CD4-positive, alpha-beta T cell treated with Interleukin-1 beta for 1 hour (primary cell): Measurements from ENCODE around the gene NKAPL.

Experiments used
- DNase-seq, 2 donors: peaks; one replicate each; pipeline ENCODE4 v3.0.0-alpha.2; 2020 to 2022

Gene NKAPL

DNA sequence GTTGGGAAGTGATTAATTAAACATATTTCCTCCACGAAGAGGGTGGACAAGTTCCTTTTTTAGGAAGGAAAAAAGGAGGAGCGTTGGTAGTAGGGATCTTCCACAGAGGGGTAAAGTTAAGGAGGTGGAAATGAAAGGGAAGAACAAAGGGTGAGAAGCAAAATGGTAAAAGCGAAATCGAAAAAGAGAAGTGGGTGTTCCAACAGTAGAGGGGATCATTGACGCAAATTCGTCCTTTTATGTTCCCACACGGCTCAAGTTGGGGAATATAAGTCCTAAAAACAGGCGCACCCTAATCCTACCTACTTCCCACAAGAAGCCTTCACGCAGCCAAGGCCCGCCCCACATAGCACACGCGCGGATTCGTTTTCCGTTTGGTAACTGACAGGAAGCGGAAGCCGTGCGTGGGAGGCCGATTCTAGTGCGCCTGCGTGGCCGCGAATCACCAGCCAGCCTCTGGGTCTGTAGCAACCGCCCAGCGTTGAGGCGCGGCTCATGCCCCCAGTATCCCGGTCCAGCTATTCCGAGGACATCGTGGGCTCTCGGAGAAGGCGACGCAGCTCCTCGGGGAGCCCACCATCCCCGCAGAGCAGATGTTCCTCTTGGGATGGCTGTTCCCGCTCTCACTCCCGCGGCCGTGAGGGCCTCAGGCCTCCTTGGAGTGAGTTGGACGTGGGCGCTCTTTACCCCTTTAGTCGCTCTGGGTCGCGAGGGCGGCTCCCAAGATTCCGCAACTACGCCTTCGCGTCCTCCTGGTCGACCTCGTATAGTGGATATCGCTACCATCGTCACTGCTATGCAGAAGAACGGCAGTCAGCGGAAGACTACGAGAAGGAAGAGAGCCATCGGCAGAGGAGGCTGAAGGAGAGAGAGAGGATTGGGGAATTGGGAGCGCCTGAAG, at the start of gene NKAPL:
NKAPL (plus strand) TSS at position 421 of the 901 bp plus-strand sequence; CDS start at position 496, 75 bp downstream.
- DNase-seq: peak; percentile 51 to 81

DNA sequence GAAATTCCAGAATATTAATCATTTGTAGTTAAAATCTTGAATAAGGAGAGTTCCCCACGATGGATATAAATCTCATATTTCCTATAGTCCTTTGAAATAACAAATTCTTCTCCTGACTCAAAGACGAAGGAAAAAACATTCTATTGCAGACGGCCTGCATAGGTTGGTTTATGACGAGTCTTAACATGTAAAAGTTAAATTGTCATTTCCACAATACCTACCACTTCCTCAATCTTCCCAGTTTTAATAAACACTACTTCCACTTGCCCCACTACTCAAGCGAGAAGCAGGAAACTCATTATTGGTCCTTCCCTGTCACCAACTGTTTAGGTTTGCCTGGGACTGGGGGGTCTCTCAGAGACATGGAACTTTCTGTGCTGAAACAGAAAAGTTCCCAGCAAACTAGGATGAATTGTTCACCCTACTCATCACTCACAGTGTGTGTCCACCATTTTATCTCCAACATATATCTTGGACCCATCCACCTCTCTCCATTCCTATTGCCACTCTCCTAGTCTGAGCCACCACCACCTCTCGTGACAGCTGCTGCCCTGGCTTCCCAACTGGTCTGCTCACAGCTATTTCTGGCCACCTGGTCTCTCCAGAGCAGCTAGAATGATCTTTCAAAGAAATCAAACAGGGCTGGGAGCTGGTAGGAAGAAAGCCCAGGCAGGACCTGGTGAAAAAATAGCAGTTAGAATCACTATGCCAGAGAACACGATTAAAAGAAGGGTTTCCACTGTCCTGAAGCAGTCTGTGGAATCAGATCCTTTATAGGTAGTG, 49.2 kb upstream of the NKAPL start:
- DNase-seq: no peak

DNA sequence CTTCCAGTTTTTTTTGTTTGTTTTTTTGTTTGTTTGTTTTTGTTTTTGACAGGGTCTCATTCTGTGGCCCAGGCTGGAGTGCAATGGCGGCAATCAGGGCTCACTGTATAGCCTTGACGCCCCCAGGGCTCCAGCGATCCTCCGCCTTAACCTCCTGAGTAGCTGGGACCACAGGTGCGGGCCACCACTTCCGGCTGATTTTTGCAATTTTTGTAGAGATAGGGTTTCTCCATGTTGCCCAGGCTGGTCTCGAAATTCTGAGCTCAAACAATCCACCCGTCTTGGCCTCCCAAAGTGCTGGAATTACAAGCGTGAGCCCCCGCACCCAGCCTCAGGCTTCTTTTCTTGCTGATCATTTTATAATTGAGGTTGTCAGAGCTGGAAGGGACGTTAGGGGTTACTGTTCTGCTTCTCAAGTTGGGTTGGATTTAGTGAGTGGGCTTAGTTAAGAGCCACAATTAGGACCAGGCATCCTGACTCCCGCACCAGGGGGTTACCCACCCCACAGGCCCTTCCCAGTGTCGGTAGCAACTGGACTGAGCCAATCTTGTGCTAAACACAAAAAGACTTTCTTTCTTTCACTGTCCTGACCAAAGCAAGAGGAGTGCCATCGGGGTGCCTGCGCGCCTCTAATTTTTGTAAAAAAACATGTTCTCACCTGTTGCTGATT, 47.1 kb upstream of the NKAPL start:
- no peak for DNase-seq

DNA sequence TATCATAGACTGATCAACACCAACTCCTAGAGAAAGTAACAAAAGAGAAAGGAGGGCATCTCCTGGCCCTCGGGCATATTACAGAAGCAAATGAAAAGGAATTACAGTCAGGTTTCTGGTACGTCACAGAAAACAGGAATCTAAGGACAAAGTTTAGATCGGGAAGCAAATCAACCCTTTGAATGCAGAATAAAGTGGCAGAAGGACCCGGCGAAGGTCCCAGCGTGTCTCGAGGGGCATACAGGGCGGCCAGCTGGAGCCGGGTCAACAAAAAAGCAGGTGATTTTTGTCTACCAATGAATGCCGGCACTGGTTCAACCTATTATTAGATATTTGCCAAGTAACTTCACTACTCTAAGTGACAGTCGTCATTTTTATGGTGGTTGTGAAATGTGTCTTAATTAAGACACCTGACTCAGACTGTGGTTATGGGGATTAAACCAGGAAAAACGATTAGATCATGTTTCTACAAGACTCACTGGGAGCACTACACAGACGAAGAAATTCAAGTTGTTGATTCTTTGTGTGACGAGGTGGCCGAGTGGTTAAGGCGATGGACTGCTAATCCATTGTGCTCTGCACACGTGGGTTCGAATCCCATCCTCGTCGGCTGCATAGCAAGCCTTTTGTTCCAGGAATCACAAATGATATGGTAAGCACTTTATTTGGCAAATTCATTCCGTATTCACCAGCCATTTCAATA, 46.4 kb upstream of the NKAPL start:
- no peak for DNase-seq

DNA sequence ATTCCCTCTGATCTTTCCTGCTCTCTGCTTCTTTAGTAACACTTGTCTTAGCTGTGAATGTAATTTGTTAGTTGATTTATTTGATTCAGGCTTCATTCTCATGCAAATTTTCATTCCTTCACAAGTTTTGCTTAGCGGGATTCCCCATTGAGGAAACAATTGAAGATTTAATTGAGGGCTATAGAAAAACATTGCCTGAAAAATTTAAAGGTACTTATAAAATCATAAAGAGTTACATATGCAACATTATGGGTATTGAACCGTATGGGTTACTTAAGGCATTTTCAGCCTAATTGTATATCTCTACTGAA, 45.9 kb upstream of the NKAPL start:
- DNase-seq: no peak

DNA sequence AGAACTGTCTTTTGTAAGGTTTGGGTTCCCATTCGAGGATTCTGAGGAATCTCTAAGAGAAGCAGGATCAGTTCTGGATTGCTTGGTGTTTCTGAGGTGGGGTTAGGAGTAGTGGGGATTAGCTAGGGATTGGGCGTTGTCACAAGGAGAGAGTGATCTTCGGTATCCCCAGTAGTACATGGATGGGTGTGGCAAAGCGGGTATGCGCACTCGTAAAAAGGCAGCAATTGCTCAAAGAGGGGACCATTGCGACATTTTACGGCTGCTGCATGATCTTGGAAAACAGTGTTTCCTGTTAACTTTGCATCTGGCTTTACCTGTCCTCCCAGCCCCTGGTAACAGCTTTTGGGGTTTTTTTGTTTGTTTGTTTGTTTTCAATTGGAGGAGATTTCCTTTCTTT, 43.7 kb upstream of the NKAPL start:
- no peak for DNase-seq

DNA sequence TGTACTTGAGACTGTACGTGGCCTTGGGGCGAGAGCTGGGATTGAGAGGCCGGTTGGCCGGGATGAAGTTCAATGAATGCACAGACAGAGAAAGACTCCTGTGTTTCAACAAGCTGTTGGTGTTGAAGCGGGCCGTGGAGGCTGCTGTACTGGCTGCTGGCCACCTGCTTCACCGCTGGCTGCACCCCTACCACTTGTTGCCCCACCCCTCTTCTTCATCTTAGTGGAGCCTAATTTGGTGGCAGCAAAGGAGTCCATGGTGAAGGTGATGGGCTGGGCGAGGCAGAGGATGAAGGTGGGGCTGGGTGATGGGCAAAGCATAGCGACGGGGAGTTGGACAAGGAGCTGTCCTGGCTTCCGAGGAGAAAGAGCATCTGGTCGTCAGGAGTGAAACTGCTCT, 41.2 kb upstream of the NKAPL start:
- DNase-seq: no peak

DNA sequence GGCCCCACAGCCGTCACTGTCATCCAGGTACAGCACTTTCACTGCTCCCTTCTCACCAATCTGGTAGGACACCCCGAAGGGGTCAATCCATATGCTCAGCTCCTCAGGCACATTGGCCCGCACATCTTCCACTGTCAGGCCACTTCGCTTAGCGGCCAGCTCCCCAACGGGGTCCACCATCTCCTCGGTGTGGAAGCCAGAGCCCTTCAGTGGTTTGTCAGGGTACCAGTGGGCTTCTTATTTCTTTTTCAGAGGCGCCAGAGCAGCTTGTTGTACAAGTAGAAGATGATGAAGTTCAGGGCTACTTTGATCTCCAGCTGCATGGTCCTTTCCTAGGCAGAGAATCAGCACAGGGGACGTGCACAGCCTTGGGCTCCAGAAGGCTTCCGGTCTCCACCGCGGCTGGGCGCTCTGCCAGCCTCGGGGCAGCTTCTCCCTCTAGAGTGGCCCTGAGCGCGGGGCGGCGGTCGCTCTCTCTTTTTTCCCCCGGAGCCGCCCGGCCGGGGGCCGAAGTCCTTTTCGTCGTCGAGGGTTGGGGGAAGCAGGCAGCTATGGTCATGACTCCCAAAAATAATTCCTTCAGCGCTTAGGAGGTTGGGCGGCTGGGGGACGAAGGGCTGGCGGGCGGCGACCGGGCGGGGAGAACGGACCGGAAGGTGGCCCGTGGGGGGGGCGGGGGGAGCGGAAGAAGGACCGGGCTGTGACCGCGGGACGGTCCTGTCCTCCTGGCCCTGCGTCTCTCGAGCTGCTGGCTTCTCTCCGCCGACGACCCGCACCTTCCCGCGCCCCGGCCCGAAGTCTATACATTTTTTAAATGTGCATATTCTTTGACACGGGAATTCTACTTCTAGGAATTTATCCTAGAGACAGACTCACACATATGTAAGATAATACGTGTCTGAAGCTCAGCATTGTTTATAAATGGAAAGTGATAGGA, 40.5 kb upstream of the NKAPL start:
- peak in 1 of 2 donors; percentile 27 for DNase-seq

DNA sequence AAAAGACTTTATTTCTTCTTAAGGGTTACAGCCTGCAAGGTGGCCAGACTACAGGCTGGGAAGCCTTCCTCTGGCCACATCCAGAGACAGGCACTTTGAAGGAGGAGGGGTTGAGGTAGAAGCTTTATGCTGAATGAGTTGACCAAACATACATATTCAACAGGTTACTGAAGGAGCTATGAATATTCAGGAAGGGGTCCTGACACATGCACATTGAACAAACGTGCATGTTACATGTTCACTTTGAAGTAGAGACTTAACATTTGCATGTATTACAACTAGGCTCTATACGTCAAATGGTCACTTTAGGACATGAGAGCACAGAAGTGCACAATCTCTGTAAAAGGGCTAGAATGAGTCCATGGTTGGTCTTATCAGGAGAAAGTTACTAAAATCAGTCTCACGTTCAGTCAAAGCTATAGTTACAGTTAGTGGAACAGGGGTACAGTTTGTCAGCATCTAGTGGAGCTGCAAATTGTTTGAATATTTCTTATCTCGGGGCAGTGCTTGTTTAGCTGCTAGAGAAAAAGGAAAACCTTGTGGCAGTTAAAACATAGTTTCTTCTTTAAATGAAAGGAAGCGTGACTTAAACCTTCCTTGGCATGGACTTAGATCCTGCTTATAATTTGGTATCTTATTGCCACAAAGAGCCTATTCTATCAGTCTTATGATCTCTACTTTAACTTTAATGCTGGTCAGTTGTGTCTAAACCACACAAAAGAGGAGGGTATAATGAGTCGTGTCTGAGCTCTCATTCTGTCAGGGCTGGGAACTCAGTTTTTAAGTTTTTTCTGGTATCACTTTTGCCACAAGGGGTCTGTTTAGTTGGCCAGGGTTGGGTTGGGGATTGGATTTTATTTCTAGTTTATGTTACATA, 38.6 kb upstream of the NKAPL start:
- DNase-seq: no peak

DNA sequence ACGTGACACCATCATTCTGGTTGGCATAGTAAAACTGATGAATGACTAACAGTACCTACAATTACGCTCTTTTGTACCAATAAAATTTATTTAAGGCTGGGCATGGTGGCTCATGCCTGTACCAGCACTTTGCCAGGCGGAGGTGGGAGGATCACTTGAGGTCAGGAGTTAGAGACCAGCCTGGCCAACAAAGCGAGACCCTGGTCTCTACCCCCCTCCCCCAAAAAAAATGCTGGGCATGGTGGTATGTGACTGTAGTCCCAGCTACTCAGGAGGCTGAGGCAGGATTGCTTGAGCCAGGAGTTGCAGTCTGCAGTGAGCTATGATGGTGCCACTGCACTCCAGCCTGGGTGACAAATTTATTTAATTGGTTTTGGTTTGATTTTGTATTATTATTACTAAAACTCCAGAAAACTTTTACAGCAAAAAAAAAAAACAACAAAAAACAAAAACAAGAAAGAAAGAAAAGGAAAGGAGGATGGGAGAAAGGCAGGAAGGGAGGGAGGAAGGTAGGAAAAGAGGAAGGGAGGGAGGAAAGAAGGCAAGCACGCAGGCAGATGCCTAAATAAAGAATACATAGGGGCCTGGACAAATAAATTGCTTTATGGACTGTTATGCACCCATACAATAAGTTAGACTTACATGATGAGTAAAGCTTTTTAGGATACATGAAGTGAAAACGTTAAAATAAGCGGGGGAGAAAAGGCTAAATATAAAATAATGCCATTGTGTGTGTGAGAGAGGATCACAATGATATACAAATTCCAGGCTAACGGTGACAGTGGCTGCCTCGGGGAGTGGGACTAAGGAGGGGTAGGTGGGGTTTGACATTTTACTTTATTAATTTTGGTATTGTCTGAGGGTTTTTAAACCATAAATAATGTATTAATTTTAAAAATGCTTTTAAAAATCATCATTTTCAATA, 34.7 kb upstream of the NKAPL start:
- DNase-seq: no peak

DNA sequence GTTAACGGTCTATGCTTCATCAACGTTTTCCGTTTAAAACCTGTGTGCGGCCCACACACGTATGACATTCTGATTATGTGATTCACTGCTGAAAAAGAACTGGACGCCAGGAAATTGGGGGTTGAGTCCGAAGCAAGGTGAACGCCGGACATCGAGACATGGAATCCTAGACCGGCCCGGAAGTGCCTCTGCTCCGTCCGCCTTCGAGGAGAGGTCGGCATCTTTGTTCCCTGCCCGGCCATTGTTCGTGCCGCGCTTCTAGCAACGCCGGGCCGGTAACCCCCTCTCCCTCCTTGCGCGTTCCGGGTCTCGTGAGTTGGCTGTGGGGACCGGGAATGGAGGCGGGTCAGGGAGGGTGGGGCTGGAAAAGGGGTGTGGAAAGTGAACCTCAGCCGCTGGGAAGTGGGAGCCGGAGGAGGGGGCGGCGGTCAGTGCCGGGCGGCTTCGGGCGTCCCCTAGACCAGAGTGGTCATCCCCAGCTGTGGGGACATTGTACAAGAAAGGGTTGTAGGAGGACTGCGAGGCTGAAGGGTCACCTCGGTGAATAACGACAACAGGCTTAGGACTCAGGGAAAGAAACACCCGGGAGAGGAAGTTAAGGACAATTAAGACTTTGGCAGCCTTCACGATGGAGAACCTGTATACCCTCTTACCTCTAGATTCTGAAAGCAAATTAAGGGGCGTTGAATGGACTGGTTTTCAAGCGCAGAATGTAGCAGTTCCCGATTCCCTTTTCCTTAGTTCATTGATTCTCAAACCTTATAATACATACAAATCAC, 33.9 kb upstream of the NKAPL start, which contains the start of gene ZSCAN9:
ZSCAN9 (plus strand) TSS at position 220 of the 779 bp plus-strand sequence. CDS start 1,810 bp downstream, outside the sequence.
- DNase-seq: peak; percentile 57 to 73

DNA sequence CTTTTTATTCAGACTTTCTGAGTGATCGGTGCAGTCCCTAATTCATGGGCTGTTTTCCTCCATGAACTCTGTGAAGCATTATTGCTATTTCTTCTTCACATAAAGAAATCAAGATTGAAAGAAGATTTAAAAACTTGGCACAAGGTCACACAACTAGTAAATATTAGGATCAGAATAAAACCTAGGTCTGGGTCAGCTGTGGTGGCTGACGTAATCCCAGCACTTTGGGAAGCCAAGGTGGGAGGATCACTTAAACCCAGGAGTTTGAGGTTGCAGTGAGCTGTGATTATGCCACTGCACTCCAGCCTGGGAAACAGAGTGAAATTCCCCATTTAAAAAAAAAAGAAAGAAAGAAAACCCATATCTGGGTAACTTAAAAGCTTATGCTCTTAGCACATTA, 32.6 kb upstream of the NKAPL start:
- DNase-seq: no peak

DNA sequence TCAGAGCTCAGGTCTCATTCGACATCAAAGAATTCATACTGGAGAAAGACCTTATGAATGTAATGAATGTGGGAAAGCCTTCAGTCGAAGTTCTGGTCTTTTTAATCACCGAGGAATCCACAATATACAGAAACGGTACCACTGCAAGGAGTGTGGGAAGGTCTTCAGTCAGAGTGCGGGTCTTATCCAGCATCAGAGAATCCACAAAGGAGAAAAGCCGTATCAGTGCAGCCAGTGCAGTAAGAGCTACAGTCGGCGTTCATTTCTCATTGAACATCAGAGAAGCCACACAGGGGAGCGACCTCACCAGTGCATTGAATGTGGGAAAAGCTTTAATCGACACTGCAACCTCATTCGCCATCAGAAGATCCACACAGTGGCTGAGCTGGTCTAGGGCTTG, 26.3 kb upstream of the NKAPL start:
- no peak for DNase-seq

DNA sequence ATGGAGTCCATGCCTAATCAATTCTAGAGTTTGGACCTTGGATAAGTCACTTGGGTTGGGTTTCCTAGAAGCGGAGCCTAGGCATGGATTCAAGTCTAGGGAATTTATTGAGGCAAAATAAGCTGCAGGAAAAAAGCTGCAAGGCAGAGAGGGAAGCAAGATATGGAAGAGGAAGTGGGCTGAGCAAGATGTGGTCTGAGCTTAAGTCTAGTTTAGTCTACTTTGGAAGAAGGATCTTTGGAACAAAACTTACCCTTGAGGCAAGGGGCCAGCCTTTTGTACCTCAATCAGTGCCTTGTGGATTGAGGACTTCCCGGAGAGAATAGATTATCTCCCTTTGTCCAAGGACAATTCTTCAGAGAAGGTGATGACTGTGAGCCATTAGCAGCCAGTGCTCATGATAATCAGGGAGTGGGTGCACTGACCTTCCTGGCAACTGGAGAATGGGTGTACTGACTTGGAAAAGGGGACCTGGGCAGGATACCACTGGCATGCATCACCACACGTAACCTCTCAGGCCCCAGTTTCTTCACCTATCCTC, 23.1 kb upstream of the NKAPL start:
- no peak for DNase-seq

DNA sequence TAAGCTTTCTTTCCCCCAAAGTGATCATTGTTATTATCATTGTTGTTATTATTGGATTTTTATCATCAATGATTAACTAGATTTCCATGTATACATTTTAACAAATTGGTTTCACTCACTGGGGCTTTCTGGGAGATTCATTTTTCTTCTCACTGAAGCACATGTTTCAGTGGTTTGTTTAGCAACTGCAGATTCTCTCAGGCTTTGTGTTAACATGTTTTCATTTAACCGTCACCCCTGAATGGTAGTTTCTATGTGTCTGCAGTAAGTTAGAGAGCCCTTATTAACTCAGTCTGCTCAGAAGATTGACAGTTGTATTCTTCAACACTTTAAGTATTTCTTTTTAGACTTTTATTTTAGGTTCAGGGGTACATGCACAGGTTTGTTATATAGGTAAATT, 19.5 kb upstream of the NKAPL start:
- DNase-seq: no peak

DNA sequence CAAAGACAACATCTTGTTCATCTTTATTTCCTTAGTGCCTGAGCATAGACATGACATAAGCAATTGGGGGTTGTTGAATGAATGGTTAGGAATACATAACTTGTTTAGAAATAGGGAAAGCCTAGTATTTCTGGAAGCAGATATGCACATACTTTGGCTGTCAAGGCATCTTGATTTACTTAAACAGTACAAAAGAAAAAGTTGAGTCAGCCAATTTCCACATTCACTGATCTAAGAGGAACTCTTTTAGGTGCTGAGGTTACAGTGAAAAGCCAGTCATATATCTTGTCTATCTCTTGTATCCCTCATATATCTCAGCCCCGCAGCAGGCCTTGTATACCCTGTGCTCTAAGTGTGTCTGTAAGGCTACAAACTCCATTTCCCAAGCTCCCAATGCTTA, 18.6 kb upstream of the NKAPL start:
- no peak for DNase-seq

DNA sequence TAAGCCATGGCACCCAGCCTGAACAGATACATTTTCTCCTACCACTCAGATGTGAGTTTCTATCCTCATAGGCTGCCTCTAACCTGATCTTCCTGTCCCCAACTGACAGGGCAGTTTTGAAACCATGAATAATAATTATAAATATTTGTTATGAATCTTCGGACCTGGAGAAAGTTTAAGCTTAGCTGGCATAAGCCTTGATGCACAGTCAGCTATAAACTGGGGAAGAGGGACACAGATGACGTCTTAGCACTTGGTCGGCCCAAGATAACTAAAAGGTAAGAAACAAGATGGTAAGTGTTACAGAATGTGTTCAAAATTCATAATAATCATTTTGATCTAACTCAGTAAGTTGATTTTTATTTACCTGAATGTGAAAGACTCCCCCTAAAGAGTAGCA, 15.2 kb upstream of the NKAPL start:
- no peak for DNase-seq

DNA sequence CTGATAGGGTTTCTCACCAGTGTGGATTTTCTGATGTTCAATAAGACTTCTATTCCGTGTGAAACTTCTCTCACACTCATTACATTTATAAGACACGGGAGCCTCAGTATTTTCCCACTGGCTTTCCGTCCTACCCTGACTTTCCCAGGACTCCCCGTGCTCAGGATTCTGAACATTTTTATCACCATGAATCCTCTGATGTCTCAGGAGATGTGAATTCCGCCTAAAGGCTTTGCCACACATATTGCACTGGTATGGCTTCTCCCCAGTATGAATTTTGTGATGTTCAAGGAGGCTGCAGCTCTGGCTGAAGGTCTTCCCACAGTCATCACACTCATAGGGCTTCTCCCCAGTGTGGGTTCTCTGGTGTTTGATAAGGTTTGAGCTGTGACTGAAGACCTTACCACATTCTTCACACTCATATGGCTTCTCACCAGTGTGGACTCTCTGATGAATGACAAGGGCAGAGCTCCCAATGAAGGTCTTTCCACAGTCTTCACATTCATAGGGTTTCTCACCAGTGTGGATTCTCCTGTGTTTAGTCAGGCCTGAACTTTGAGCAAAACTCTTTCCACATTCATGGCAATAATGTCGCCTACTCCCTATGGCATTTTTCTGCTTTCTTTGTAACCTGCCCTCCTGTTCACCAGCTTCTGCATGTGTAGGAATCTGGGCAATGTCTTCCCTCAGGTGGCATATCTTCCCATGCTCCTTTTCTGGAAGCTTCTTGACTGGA, 13.7 kb upstream of the NKAPL start:
- DNase-seq: no peak
